Endothelial cell of umbilical vein (primary cell): Measurements from ENCODE around the gene C2orf76. TPM values are rescaled to one million over a fixed set of nuclear protein-coding genes. Genes with fewer than 3 reads are reported as not detected.

Experiments
- BruUV-seq: library from RNA; stranded (reverse); fragments of 400-500 nt; replicated peaks from 2 replicates; lab custom pipeline; 2021; lab: Mats Ljungman, UMichigan
- CTCF ChIA-PET: fragments of 300-600, 350-600 bp; sonication (Branson Sonifier 250); formaldehyde crosslinking; loops from one replicate; lab custom pipeline; 2021; ENCODE audit warnings: antibody characterized with exemption, inconsistent platforms; lab: Charles Lee
- POLR2A ChIA-PET: fragments of 300-600, 350-600 bp; sonication (Branson Sonifier 250); formaldehyde crosslinking; loops from one replicate; lab custom pipeline; 2021; ENCODE audit warnings: antibody characterized with exemption, inconsistent platforms; lab: Charles Lee
- DNase-seq: peaks from one replicate; pipeline ENCODE4 v3.0.0-alpha.2; 2011; ENCODE audit warnings: low read depth, low spot score
- FAIRE-seq: peaks from 2 replicates; lab custom pipeline; 2011; peaks lifted over from hg19 to GRCh38; lab: Jason Lieb, UNC
- H2AFZ ChIP-seq: 2 replicates; pipeline ENCODE4 v1.6.0; 2012; ENCODE audit warnings: low read depth, low read length, control low read depth, inconsistent platforms
- H3K27ac ChIP-seq: 2 replicates; pipeline ENCODE4 v1.5.1; 2011; ENCODE audit warnings: low read depth, mild to moderate bottlenecking, control low read depth, low read length, moderate library complexity; ENCODE audit not compliant: insufficient read depth
- H3K27me3 ChIP-seq, 2 experiments: 2 replicates each; pipeline versions ENCODE4 v1.6.0 to v1.6.1; 2011; ENCODE audit warnings: low read length in 2 of 2, mixed read lengths in 1 of 2; ENCODE audit not compliant: control insufficient read depth in 2 of 2, insufficient read depth in 2 of 2
- H3K36me3 ChIP-seq, 2 experiments: 2 replicates in 1 of 2; 3 replicates in 1 of 2; pipeline ENCODE4 v1.5.1; 2011; ENCODE audit warnings: low read length in 2 of 2, mild to moderate bottlenecking in 1 of 2, moderate library complexity in 1 of 2; ENCODE audit not compliant: control insufficient read depth in 2 of 2, insufficient read depth in 2 of 2; ENCODE audit errors: extremely low read depth in 1 of 2
- H3K4me1 ChIP-seq: 3 replicates; pipeline ENCODE4 v1.5.1; 2011; ENCODE audit warnings: mild to moderate bottlenecking, low read length; ENCODE audit not compliant: control insufficient read depth, insufficient read depth; ENCODE audit errors: extremely low read depth
- H3K4me2 ChIP-seq: 2 replicates; pipeline ENCODE4 v1.6.1; 2011; ENCODE audit warnings: low read length, control low read depth, mixed read lengths; ENCODE audit not compliant: insufficient read depth
- H3K4me3 ChIP-seq, 3 experiments: fragments of 200-600 bp in 1 of 3; sonication (generic), shearing (Covaris generic) in 1 of 3; replicated peaks in 1 of 3; 2 replicates each; pipeline ENCODE4 v1.5.1; 2011 to 2016; ENCODE audit warnings: control low read depth in 3 of 3, low read length in 3 of 3, mild to moderate bottlenecking in 2 of 3, inconsistent platforms in 1 of 3, low read depth in 1 of 3, moderate library complexity in 1 of 3; ENCODE audit not compliant: insufficient read depth in 1 of 3
- H3K79me2 ChIP-seq: 2 replicates; pipeline ENCODE4 v1.6.0; 2012; ENCODE audit warnings: low read length, inconsistent platforms; ENCODE audit not compliant: control insufficient read depth, insufficient read depth
- H3K9ac ChIP-seq: replicated peaks from 2 replicates; pipeline ENCODE3; 2011; ENCODE audit warnings: low read length, control low read depth; ENCODE audit not compliant: insufficient read depth; ENCODE audit errors: extremely low read depth
- H3K9me1 ChIP-seq: replicated peaks from 3 replicates; pipeline ENCODE4 v1.6.0; 2011; ENCODE audit warnings: mild to moderate bottlenecking, low read length; ENCODE audit not compliant: control insufficient read depth, insufficient read depth; ENCODE audit errors: extremely low read depth
- H3K9me3 ChIP-seq: replicated peaks from 2 replicates; pipeline ENCODE4 v1.5.1; 2012; ENCODE audit warnings: low read length, inconsistent platforms; ENCODE audit not compliant: control insufficient read depth, insufficient read depth
- H4K20me1 ChIP-seq: replicated peaks from 2 replicates; pipeline ENCODE3; 2011; ENCODE audit warnings: mild to moderate bottlenecking, low read length; ENCODE audit not compliant: control insufficient read depth, insufficient read depth; ENCODE audit errors: extremely low read depth
- CTCF ChIP-seq, 2 donors: IDR thresholded peaks; 1 replicate in 1 of 2; 2 replicates in 1 of 2; pipeline ENCODE4 v1.5.1; 2011; ENCODE audit warnings: low read length in 2 of 2, mild to moderate bottlenecking in 2 of 2, moderate library complexity in 2 of 2, control low read depth in 1 of 2, inconsistent platforms in 1 of 2, low read depth in 1 of 2; ENCODE audit not compliant: insufficient read depth in 1 of 2; ENCODE audit errors: extremely low read depth in 1 of 2
- EZH2 ChIP-seq: IDR thresholded peaks from 2 replicates; pipeline ENCODE4 v1.6.1; 2012; ENCODE audit warnings: borderline replicate concordance, low read depth, mild to moderate bottlenecking, moderate library complexity, low read length, inconsistent platforms; ENCODE audit not compliant: severe bottlenecking
- FOS ChIP-seq: IDR thresholded peaks from 2 replicates; pipeline ENCODE4 v1.6.1; 2011; ENCODE audit warnings: mild to moderate bottlenecking, low read length, moderate library complexity, borderline replicate concordance; ENCODE audit not compliant: insufficient read depth
- GATA2 ChIP-seq: IDR thresholded peaks from 2 replicates; pipeline ENCODE4 v1.7.0; 2011; ENCODE audit warnings: low read depth, mild to moderate bottlenecking, moderate library complexity, mixed read lengths, low read length; ENCODE audit not compliant: insufficient read length, insufficient read depth
- JUN ChIP-seq: IDR thresholded peaks from 2 replicates; pipeline ENCODE4 v1.6.1; 2011; ENCODE audit warnings: borderline replicate concordance, low read depth; ENCODE audit not compliant: insufficient read length, insufficient read depth
- MAX ChIP-seq: IDR thresholded peaks from 2 replicates; pipeline ENCODE4 v1.6.1; 2011; ENCODE audit not compliant: insufficient read depth, insufficient read length
- MYC ChIP-seq: IDR thresholded peaks from one replicate; pipeline ENCODE4 v1.6.1; 2011; ENCODE audit warnings: mild to moderate bottlenecking, low read depth, low read length
- POLR2A ChIP-seq: IDR thresholded peaks from 2 replicates; pipeline ENCODE4 v1.6.1; 2012; ENCODE audit warnings: low read depth, mild to moderate bottlenecking, control low read depth, low read length
- POLR2AphosphoS5 ChIP-seq: IDR thresholded peaks from 2 replicates; pipeline ENCODE4 v1.6.1; 2012; ENCODE audit warnings: low read depth, mild to moderate bottlenecking, control low read depth, low read length, moderate library complexity; ENCODE audit not compliant: insufficient read depth
- dilution Hi-C: fragments of 300-500 bp; cut with MboI; formaldehyde crosslinking; loops from one replicate; pipeline ENCODE4 v1.15.0; 2019; ENCODE audit warnings: low sequenced_read_pairs; ENCODE audit not compliant: extremely low pct_ligation_motif_present
- intact Hi-C: fragments of 100-400 bp; cut with micrococcal nuclease; formaldehyde crosslinking; loops from one replicate; pipeline ENCODE4 v1.10.0; 2022
- polyA plus RNA-seq, 4 experiments: library from polyadenylated mRNA; depleted of rRNA in 3 of 4; stranded (reverse) in 3 of 4; unstranded in 1 of 4; fragments of >200 nt; gene quantifications; 2 replicates each; pipeline versions ENCODE4 v1.2.1 to v1.2.3, GENCODE V29; 2011 to 2012; ENCODE audit warnings: missing spikeins in 1 of 4
- total RNA-seq: library from RNA; stranded (reverse); gene quantifications from 2 replicates; pipeline ENCODE4 v1.2.3, GENCODE V29; 2021

C2orf76 gene
- total and polyA plus RNA-seq, 2 donors (not counting 3 experiments of a cell fraction or from before 2014, with no cell fraction given), result 7.4 to 12.1 TPM

- H3K9ac ChIP-seq, result peak overlapping the region; percentile 79
- peak overlapping the region; percentile 96 for H3K4me2 ChIP-seq
- TF ChIP-seq POLR2A (no peak), EZH2 (no peak), MYC (no peak), FOS (no peak), CTCF (IDR thresholded peaks at IDR 0.05; ENCODE audit: extremely low read depth in 1 of 2, insufficient read depth in 1 of 2, low read depth in 1 of 2, low read length in 2 of 2) (no peak), JUN (no peak), MAX (no peak), GATA2 (no peak), POLR2AphosphoS5 (no peak)
- H2AFZ ChIP-seq, result peak overlapping the region; percentile 96
- peaks cover 21% of the 10 kb centered on the region for H3K4me1 ChIP-seq
- dilution Hi-C loops, result no loop called here
- peaks cover 2% of the 10 kb centered on the region for H4K20me1 ChIP-seq
- H3K27ac ChIP-seq, result peak overlapping the region; percentile 63
- H3K4me3 ChIP-seq, result peak overlapping the region; percentile 66 to 86 (median 73)
- CTCF ChIA-PET, result interaction anchor here (1.1 to 1.2 kb wide), 2 partner anchors 15 to 111 kb away, joined by 3 read pairs; no protein-coding TSS in a partner anchor
- peaks cover 29% of the 10 kb centered on the region for H3K79me2 ChIP-seq
- intact Hi-C loops, result loop anchor here (2.0 to 10.0 kb wide), 2 partner anchors 111 to 143 kb away; partner anchors contain the start of gene STEAP3
- H3K36me3 ChIP-seq, result peaks cover 16% of the 10 kb centered on the region in 2 experiments
- FAIRE-seq (no peak), DNase-seq (no peak)
- POLR2A ChIA-PET, result no interaction called here
- BruUV-seq, result TSS peak; percentile 91
- no peaks in the 10 kb centered on the region for H3K9me1 ChIP-seq
- H3K9me3 ChIP-seq, result no peaks in the 10 kb centered on the region
- no peaks in the 10 kb centered on the region for H3K27me3 ChIP-seq
These were observed 429 bp downstream of the C2orf76 start for GRCh38 chr2:119366161-119366648.
